GM18511 (cell line): Measurements from ENCODE around the gene TMEM252.

ENCODE experiments used
- ATAC-seq: cut with Tn5 transposase; IDR thresholded peaks from one replicate; pipeline ENCODE4 v1.9.1; 2021; ENCODE audit warnings: mild to moderate bottlenecking, moderate library complexity; ENCODE audit not compliant: unreplicated experiment

Gene TMEM252

DNA sequence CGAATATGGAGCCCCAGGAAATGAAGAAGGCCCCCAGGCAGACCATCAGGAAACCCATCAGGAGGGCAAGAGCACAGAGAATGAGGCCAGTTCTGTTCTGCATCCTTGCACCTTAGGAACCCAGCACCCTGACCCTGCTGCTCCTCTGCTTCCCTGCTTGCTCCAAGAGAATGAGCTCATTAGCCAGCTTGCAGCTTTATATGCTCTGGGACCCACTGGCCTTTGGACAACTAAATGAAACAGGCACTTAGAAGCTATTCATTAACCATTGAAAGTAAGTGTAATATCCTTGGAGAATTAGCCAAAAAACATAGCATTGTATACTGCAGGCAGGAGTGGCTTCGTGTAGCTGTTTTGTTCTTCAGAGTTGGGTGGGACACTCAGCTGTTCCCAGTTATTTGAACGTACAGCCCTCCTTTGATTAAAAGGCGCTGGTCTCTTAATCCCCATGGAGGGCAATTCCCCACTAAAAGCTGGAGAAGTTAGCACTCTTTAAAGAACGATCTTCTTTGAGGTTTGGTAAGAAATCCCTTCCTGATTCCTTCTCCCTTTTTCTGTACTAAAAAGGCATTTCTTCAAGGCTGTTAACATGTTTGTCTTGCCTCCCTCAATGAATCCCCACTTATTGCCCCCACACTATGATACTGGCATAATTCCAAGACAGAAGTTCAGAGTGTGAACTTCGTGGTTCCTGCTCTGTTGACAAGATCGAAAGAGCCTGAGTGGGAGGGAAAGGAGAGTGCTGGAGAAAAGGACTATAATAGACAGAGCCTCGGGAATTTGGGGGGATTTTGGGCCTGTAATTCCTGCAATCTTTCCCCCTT is at the start of gene TMEM252:
TSS of gene TMEM252 (minus strand) at position 172 of the 824 bp plus-strand sequence. CDS start at position 103, 69 bp downstream.
- no peak for ATAC-seq

DNA sequence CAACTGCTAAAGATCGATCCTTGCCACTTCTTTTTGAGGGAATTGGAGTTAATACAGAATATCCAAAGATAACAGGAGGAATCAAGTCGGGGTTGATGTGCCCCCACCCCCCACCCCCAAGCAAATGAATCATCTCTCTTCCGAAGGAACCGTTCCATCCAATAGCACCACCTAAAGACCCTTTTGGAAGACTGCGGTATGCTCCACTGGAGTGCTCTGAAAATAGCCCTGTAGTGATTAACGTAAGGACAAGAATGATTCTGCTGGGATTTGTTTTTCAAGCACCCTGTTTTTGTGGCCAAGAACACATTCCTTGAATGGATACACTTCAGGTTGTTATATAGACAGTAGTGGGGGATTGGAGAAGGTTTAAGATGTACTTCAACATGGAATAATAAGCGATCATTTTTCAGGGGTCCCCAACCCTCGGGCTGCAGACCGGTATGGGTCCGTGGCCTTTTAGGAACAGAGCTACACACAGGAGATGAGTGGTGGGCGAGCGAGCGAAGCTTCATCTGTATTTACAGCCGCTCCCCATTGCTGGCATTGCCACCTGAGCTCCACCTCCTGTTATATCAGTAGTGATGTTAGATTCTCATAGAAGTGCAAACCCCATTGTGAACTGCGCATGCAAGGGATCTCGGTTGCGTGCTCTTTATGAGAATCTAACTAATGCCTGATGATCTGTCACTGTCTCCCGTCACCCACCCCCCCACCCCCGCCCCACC is 44.5 kb upstream of the TMEM252 start:
- ATAC-seq, result no peak

DNA sequence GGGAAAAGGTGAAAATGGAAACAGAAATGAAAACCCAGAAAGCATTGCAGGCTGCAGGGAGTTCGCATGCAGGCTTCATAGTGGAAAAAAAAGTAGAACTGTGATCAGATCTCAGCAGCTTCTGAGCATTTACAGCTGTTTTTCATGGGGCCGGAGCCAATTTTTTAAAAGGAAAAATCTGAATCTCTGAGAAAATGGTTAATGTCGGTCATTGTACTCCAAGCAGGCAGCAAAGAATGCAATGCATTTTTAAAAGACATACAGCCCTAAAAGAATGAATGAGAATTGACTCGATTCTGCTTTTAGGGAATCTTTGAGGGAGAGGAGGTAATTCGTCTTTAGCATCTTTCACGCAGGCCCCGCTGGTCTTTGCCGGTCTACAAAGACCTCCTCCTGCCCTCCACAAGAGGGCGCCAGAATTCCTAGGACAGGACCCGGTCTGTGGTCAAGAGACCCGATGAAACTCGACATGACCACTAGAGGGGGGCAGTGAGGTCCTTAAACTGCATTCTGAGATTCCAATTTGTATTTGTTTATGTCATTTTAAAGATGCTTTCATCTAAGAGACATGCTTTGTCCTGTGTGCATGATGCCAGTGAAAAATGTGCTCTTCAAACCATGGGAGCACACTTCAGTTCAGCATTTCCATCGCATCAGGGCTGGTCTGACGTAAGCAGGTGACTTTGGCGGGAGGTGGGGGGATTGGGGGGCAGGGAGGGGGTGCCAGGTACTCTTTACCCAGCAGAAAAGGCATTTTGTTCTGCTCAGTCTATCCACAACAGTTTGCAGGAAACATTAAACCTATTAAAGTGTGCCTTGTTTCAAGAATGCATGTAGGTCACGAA is 43.7 kb upstream of the TMEM252 start:
- ATAC-seq, result peak; percentile 92

DNA sequence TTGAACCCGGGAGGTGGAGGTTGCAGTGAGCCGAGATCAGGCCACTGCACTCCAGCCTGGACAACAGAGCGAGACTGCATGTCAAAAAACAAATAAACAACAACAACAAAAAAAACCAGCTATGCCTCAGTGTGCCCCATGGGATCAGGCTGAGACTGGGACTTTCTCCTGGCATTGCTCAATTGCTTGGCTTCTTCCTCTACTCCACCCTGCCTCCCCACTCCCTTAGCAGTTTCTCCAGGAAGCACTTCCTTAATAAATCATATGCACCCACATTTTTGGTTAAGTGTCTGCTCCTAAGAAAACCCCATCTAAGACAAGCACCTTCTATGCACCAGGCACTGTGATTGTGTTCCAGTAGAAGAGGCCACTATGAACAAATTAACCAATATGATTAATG is 41.0 kb upstream of the TMEM252 start:
- ATAC-seq, result no peak

- peak; percentile 92 for ATAC-seq
Measured at GRCh38 chr9:68577774-68578591, 37.3 kb upstream of the TMEM252 start.

DNA sequence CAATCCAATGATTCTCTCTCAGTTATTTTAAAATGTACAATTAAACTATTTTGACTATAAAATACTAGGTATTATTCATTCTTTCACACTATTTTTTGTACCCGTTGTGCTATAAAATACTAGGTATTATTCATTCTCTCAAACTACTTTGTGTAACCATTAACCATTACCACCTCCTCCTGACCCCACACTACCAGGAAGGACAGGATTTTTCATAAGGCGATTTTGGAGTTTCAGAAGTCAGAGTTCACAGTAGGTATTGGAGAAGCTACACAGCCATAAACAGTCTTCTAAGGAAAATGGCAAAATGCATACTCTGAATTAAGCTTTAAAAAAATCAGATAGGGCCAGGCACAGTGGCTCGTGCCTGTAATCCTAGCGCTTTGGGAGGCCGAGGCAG is 35.1 kb upstream of the TMEM252 start:
- no peak for ATAC-seq

DNA sequence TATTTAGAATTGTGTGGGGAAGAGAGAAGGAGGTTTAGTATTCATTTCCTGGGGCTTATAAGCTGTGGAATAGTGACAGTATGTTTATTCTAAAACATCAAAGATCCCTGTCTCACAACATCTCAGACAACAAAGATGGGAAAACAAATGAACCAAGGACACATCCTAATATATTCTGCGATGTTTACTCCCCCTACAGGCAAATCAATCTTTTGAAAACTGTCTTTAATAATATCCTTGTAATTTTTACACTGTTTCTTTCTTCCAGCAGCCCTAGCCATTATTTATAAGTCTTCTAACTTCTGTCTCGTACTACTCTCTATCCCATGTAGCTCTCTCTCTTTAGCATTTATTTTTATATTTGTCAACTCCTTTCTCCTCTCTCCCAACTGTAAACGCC is 33.5 kb upstream of the TMEM252 start:
- ATAC-seq, result no peak

DNA sequence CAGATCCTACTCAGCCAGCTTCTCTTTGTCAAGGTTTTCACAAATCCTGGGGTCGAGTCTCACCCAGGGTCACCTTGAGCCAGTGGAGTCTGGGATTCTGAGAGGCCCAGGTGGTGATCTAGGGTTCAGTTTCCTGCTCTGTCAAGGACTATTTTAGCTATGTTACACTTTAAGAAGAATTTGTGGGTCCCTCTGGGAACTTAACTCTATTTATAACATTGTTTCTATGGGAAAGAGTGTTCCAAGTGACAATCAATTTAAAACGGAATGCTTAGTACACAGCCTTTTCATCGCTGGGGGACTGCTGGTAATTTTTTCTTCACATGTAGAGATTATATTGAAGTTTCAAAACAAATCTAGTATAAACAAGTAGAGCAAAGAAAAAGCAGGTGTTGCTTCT is 26.9 kb upstream of the TMEM252 start:
- ATAC-seq, result no peak

DNA sequence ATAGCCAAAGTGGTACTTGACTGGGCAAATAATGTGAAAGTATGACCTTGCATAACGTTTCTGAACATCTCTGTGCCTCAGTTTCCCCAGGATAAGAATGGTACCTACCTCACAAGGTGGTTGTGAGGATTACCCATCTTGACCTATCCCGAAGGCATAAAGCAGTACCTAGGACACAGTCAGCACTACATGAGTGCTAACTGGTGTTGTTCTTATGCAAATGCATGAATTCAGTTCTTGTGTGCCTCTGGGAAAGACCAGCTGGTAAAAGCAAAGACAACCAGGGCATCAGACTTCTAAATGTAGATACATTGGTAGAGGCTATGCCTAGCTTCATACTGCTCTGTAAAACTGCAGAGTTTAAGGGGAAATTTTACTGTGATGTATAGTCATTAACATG is 21.8 kb upstream of the TMEM252 start:
- no peak for ATAC-seq

DNA sequence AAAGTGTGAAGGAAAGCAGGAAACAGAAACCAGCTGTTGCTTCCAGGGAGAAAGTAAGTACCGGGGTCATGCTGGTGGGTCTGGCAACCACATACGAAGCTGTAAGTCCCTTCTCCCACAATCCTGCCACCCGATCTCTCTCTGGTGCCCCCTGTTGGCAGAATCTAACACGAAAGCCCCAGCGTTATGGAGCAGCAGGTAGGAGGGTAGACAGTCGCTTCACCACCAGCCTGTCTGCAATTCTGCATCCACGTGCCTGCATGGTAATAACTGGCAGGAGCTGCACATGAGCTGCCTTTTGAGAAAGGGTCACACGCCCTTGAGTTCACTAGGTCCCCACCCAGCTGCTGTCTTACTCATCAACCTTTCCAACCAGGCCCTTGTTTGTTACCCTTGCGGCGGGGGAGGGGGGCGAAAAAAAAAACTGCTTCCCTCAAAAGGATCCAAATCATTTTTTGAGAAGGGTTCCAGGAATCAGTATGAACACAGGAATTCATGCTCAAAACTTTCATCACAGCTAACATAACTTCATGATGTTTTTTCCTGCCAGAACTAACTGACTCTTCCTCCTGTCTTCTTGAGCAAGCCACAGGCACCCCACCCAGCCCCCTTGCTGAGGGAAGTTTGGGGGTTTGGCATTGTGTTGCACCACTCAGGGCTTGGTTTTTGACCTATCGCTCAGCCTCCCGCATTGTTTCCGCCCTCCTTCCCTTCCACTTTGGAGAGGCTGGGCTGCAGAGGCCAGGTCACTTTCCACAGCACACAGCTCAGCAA is 19.6 kb upstream of the TMEM252 start:
- ATAC-seq, result peak; percentile 71

DNA sequence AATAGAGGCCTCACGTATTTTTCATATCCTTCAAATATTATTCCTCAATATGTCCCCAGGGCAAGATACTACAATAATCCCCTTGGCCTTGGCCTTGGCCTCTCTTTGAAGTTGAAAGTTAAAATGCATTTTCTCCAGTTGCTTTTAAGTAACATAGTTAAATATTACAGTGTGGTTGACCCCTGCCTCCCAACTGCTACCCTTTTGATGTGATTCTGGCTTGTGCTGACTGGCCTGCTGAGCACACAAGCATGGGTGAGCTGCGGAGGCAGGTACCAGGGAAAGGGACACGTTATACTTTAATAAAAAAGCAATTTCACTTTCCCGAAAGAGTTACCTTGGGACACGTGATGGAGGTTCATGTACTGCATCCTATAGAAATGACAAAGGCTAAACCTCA is 17.9 kb upstream of the TMEM252 start:
- no peak for ATAC-seq

GRCh38 chr9:68555437-68556150 is 14.9 kb upstream of the TMEM252 start:
- ATAC-seq, result no peak

DNA sequence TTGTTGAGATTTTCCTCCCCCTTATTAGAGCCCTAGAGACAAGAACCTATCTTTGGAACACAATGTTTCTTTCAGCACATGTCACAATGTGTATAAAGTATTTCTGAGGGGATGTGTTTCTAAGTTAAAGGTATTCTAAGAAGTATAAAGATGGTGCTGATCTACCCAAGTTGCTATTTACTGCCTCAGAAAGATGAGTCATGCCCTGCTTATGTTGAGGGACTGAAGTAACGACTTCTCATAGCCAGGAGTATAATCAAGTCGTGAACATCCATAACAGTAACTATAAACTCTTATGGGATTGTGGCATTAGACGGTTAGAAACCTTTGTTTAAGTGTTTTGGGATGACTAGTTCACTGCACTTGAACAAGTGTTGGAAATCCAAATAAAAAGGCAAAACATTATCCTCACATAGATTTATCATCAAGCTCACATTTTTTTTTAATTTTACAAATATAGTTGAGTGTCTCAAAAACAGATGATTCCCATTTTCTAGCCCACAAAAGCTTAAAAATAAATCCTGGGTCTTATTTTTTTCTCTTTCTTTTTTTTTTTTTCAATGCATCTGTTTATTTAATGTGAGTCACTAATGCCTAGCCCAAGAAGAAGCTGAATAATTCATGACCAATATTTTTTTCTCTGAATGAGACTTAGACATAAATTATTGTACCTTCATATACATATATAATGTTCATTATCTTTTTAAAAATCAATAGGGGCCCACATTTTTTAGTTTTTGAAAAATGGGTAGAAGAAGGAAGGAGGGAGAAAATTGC is 12.2 kb upstream of the TMEM252 start:
- no peak for ATAC-seq

- no peak for ATAC-seq
Measured at GRCh38 chr9:68551191-68551590, 10.5 kb upstream of the TMEM252 start.

GRCh38 chr9:68548241-68548640 is 7.6 kb upstream of the TMEM252 start:
- ATAC-seq, result no peak

DNA sequence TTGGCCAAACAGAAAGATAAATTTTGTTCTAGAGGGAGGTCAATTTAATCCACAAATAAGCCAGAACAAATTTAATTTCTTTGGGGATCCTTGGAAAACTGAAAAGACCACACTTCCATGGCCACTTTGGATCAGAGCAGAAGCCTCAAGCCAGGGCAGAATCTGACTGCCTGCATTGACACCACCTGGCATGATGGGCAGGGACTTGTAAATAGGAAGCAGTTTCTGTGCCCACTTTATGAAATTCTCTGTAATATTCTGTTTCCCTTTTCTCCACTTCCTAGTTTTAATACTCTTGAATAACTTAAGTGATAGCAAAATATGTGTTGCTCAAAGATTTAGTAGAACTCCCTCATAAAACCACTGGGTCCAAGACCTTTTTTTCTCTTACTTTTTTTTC is 6.7 kb upstream of the TMEM252 start:
- no peak for ATAC-seq

DNA sequence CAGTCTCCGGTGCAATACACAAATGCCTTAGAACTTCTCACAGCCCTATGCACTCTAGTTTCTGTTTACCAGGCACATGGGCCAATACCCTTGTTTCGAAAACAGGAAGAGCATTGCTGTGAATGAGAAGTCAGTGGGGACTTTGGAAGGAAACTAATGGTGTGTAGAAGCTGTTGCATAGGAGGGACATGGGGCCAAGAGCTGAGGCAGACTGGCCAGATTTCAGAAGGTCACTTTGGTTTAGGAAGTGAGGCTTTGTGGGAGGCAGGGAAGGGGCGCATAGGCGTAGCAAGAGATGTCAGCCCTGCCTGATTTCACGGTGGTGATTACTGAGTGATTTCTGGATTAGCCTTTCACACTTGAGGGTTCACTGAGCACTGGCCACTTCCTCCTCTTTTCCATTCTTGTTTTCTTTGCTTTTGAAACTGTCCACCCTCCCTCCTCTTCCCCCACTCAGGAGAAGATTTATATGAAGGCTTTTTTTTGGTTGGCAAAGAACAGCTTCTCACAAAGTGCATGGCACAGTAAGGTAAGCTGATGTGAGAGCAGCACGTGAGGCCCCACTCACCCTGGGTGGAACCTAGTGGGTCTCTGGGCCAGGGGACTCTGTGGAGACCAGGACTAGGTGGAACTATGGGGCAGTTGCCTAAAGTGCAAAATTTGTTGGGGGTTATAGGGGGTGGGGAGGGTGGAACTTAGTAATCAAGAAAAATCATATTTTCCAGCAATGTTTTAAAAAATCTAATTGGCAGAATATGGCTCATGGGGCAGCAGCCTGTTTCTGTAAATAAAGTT is 6.1 kb upstream of the TMEM252 start:
- peak; percentile 83 for ATAC-seq
